GM23338 (cell line): ENCODE results near the gene ABCC3. TPM values are rescaled to one million over a fixed set of nuclear protein-coding genes. Genes with fewer than 3 reads are reported as not detected.

Experiments
- ATAC-seq: fragments of 200-7000 bp; cut with Tn5 transposase; 3 replicates; pipeline ENCODE4 v1.9.1; 2020
- DNase-seq: peaks from one replicate; pipeline ENCODE4 v3.0.0-alpha.2; 2015; ENCODE audit warnings: low spot score
- H2AFZ ChIP-seq: fragments of 200-600 bp; sonication (generic); 2 replicates; pipeline ENCODE4 v1.8.0; 2016; ENCODE audit warnings: antibody characterized with exemption, mild to moderate bottlenecking, moderate library complexity
- H3F3A ChIP-seq: fragments of 200-600 bp; sonication (generic); replicated peaks from 2 replicates; pipeline ENCODE4 v1.8.0; 2017; ENCODE audit warnings: antibody characterized with exemption, mixed run types, low read depth
- H3K27ac ChIP-seq: fragments of 200-600 bp; sonication (generic); 2 replicates; pipeline ENCODE4 v1.6.1; 2016; ENCODE audit warnings: low read depth
- H3K27me3 ChIP-seq: fragments of 200-600 bp; sonication (generic); 2 replicates; pipeline ENCODE4 v1.8.0; 2016; ENCODE audit warnings: mild to moderate bottlenecking, mixed run types, moderate library complexity; ENCODE audit not compliant: insufficient read depth
- H3K36me3 ChIP-seq: fragments of 200-600 bp; sonication (generic); 2 replicates; pipeline ENCODE4 v1.8.0; 2016; ENCODE audit warnings: mild to moderate bottlenecking; ENCODE audit not compliant: insufficient read depth
- H3K4me1 ChIP-seq: fragments of 200-600 bp; sonication (generic); 2 replicates; pipeline ENCODE4 v1.8.0; 2016; ENCODE audit warnings: mild to moderate bottlenecking, moderate library complexity; ENCODE audit not compliant: insufficient read depth
- H3K4me2 ChIP-seq: fragments of 200-600 bp; sonication (generic); 2 replicates; pipeline ENCODE4 v1.7.1; 2017; ENCODE audit warnings: mixed run types
- H3K4me3 ChIP-seq: fragments of 200-600 bp; sonication (generic); 2 replicates; pipeline ENCODE4 v1.6.1; 2016; ENCODE audit warnings: mixed run types
- H3K79me2 ChIP-seq: fragments of 200-600 bp; sonication (generic); replicated peaks from 2 replicates; pipeline ENCODE4 v1.8.0; 2017; ENCODE audit warnings: mild to moderate bottlenecking; ENCODE audit not compliant: insufficient read depth
- H3K9me2 ChIP-seq: fragments of 200-600 bp; sonication (generic); 2 replicates; pipeline ENCODE4 v1.8.0; 2017; ENCODE audit not compliant: insufficient read depth
- H4K20me1 ChIP-seq: fragments of 200-600 bp; sonication (generic); replicated peaks from 2 replicates; pipeline ENCODE4 v1.8.0; 2017; ENCODE audit warnings: mild to moderate bottlenecking; ENCODE audit not compliant: insufficient read depth
- H3K27ac Mint-ChIP-seq: 2 replicates; pipeline ENCODE4 v1.8.0; 2020; ENCODE audit warnings: inconsistent platforms, mild to moderate bottlenecking, moderate library complexity, mixed read lengths
- H3K27me3 Mint-ChIP-seq: 3 replicates; pipeline ENCODE4 v1.8.0; 2022; ENCODE audit warnings: low read depth, mild to moderate bottlenecking, moderate library complexity, mixed read lengths, inconsistent platforms; ENCODE audit not compliant: insufficient read depth, poor library complexity
- H3K36me3 Mint-ChIP-seq: 3 replicates; pipeline ENCODE4 v1.8.0; 2021; ENCODE audit warnings: low read depth, mild to moderate bottlenecking, inconsistent platforms, moderate library complexity, mixed read lengths
- H3K4me1 Mint-ChIP-seq: 3 replicates; pipeline ENCODE4 v1.8.0; 2020; ENCODE audit warnings: mild to moderate bottlenecking, inconsistent platforms, mixed read lengths
- H3K4me3 Mint-ChIP-seq: 3 replicates; pipeline ENCODE4 v1.8.0; 2021; ENCODE audit warnings: moderate library complexity, mild to moderate bottlenecking, inconsistent platforms, mixed read lengths
- H3K9me3 Mint-ChIP-seq: 3 replicates; pipeline ENCODE4 v1.8.0; 2020; ENCODE audit warnings: moderate library complexity, mild to moderate bottlenecking, inconsistent platforms, mixed read lengths
- CREB1 ChIP-seq: fragments of 250-450 bp; sonication (Bioruptor Pico); IDR thresholded peaks from 2 replicates; pipeline ENCODE4 v1.5.0; 2020; ENCODE audit warnings: low read depth, mild to moderate bottlenecking, moderate library complexity
- EZH2 ChIP-seq: fragments of 200-600 bp; sonication (generic); IDR thresholded peaks from one replicate; pipeline ENCODE4 v1.8.0; 2017; ENCODE audit warnings: antibody characterized with exemption, mild to moderate bottlenecking, low read depth; ENCODE audit not compliant: unreplicated experiment
- EZH2phosphoT487 ChIP-seq: fragments of 200-600 bp; sonication (generic); IDR thresholded peaks from one replicate; pipeline ENCODE4 v1.8.1; 2018; ENCODE audit warnings: antibody characterized with exemption; ENCODE audit not compliant: unreplicated experiment
- JUNB ChIP-seq: IDR thresholded peaks from one replicate; pipeline ENCODE4 v1.6.1; 2016; ENCODE audit warnings: antibody characterized with exemption; ENCODE audit not compliant: unreplicated experiment
- NANOG ChIP-seq: IDR thresholded peaks from 2 replicates; pipeline ENCODE4 v1.6.1; 2016; ENCODE audit warnings: antibody characterized with exemption, borderline replicate concordance
- POLR2AphosphoS5 ChIP-seq: IDR thresholded peaks from 2 replicates; pipeline ENCODE4 v1.6.1; 2016; ENCODE audit warnings: antibody characterized with exemption, low read depth
- STAT1 ChIP-seq: IDR thresholded peaks from one replicate; pipeline ENCODE4 v1.6.1; 2016; ENCODE audit warnings: antibody characterized with exemption; ENCODE audit not compliant: unreplicated experiment
- ZNF114 ChIP-seq: fragments of 250-450 bp; sonication (Bioruptor Pico); IDR thresholded peaks from 2 replicates; pipeline ENCODE4 v1.5.0; 2020; ENCODE audit warnings: mild to moderate bottlenecking, moderate library complexity
- ZNF331 ChIP-seq: fragments of 250-450 bp; sonication (Bioruptor Pico); IDR thresholded peaks from 2 replicates; pipeline ENCODE4 v1.5.0; 2020; ENCODE audit warnings: low read depth, mild to moderate bottlenecking, moderate library complexity
- polyA plus RNA-seq: library from polyadenylated mRNA; unstranded; fragments of >200 nt; fragmentation: Nextera tagmentation; extraction: Ambion mirVana; gene quantifications from 2 replicates; pipeline ENCODE4 v1.2.1, GENCODE V29; 2016
- total RNA-seq: library from RNA; depleted of rRNA; stranded (reverse); fragments of >200 nt; shearing (Covaris generic); gene quantifications from 2 replicates; pipeline ENCODE4 v1.2.3, GENCODE V29; 2014
- TF ChIP-seq, protein P1 (sequence below): IDR thresholded peaks from one replicate; pipeline ENCODE4 v1.6.1; 2018; ENCODE audit warnings: antibody characterized with exemption; ENCODE audit not compliant: unreplicated experiment
- TF ChIP-seq, protein P2 (sequence below): IDR thresholded peaks from 2 replicates; pipeline ENCODE4 v1.6.1; 2016; ENCODE audit warnings: antibody characterized with exemption
- TF ChIP-seq, protein P3 (sequence below), 2 experiments: fragments of 200-600 bp in 1 of 2; sonication (generic) in 1 of 2; conservative IDR thresholded peaks; 2 replicates each; pipeline versions ENCODE4 v1.5.1 to v1.6.1; 2016 to 2017; ENCODE audit warnings: antibody characterized with exemption in 2 of 2, low read depth in 2 of 2, mild to moderate bottlenecking in 2 of 2, moderate library complexity in 1 of 2
- TF ChIP-seq, protein P4 (sequence below): fragments of 250-450 bp; sonication (Bioruptor Pico); IDR thresholded peaks from 2 replicates; pipeline ENCODE4 v1.5.0; 2020; ENCODE audit warnings: mild to moderate bottlenecking, moderate library complexity

Gene ABCC3
- total and polyA plus RNA-seq, 2 experiments from 2014 or later, result not detected

DNA sequence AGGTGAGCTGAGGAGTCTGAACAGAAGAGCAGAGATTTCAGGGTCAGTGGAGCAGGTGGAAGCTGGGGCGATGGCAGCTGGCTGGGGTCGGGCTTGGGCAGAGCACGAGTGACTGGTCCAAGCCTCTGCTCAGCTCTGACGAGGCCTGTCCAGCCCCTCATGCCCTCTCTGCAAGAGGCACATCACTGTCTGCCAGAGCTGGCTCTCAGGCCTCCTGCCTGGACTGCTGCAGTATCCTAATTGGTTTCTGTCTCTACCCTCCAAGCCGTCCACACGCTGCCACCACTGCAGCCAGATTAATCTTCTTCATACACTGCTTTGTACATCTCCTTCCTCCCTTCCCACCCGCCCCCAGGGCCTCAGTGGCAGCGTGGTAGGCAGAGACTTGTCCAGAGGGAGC lies 48.8 kb upstream of the ABCC3 start:
- H3K27ac ChIP-seq, result no peak overlapping the region
- H3K9me2 ChIP-seq, result no peaks in the 10 kb centered on the region
- H3K79me2 ChIP-seq, result no peaks in the 10 kb centered on the region
- no peaks in the 10 kb centered on the region for H3K36me3 ChIP-seq
- no peak overlapping the region for H3K4me2 ChIP-seq
- no peaks in the 10 kb centered on the region; the same call in 1 of the 2 replicates for H3K4me1 ChIP-seq
- H4K20me1 ChIP-seq, result no peaks in the 10 kb centered on the region
- ATAC-seq (no peak), DNase-seq (no peak)
- H2AFZ ChIP-seq, result no peak overlapping the region
- Mint-ChIP-seq H3K27me3 (peaks cover 28% of the 10 kb centered on the region), H3K27ac (no peak overlapping the region), H3K4me1 (peaks cover 23% of the 10 kb centered on the region), H3K9me3 (no peaks in the 10 kb centered on the region; the same call in 2 of the 3 replicates), H3K4me3 (no peak overlapping the region), H3K36me3 (no peaks in the 10 kb centered on the region)
- no peak overlapping the region for H3K4me3 ChIP-seq
- no peaks in the 10 kb centered on the region for H3F3A ChIP-seq
- no peaks in the 10 kb centered on the region for H3K27me3 ChIP-seq
- TF ChIP-seq EZH2 (no peak), POLR2AphosphoS5 (no peak), JUNB (no peak), ZNF331 (CRISPR knock-in tag) (no peak), STAT1 (no peak), CREB1 (CRISPR knock-in tag) (no peak), EZH2phosphoT487 (no peak), NANOG (no peak), ZNF114 (no peak)
- TF ChIP-seq, protein P1, sequence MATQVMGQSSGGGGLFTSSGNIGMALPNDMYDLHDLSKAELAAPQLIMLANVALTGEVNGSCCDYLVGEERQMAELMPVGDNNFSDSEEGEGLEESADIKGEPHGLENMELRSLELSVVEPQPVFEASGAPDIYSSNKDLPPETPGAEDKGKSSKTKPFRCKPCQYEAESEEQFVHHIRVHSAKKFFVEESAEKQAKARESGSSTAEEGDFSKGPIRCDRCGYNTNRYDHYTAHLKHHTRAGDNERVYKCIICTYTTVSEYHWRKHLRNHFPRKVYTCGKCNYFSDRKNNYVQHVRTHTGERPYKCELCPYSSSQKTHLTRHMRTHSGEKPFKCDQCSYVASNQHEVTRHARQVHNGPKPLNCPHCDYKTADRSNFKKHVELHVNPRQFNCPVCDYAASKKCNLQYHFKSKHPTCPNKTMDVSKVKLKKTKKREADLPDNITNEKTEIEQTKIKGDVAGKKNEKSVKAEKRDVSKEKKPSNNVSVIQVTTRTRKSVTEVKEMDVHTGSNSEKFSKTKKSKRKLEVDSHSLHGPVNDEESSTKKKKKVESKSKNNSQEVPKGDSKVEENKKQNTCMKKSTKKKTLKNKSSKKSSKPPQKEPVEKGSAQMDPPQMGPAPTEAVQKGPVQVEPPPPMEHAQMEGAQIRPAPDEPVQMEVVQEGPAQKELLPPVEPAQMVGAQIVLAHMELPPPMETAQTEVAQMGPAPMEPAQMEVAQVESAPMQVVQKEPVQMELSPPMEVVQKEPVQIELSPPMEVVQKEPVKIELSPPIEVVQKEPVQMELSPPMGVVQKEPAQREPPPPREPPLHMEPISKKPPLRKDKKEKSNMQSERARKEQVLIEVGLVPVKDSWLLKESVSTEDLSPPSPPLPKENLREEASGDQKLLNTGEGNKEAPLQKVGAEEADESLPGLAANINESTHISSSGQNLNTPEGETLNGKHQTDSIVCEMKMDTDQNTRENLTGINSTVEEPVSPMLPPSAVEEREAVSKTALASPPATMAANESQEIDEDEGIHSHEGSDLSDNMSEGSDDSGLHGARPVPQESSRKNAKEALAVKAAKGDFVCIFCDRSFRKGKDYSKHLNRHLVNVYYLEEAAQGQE, result no peak
- TF ChIP-seq, protein P2, sequence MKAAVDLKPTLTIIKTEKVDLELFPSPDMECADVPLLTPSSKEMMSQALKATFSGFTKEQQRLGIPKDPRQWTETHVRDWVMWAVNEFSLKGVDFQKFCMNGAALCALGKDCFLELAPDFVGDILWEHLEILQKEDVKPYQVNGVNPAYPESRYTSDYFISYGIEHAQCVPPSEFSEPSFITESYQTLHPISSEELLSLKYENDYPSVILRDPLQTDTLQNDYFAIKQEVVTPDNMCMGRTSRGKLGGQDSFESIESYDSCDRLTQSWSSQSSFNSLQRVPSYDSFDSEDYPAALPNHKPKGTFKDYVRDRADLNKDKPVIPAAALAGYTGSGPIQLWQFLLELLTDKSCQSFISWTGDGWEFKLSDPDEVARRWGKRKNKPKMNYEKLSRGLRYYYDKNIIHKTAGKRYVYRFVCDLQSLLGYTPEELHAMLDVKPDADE, result no peak
- TF ChIP-seq, protein P3, sequence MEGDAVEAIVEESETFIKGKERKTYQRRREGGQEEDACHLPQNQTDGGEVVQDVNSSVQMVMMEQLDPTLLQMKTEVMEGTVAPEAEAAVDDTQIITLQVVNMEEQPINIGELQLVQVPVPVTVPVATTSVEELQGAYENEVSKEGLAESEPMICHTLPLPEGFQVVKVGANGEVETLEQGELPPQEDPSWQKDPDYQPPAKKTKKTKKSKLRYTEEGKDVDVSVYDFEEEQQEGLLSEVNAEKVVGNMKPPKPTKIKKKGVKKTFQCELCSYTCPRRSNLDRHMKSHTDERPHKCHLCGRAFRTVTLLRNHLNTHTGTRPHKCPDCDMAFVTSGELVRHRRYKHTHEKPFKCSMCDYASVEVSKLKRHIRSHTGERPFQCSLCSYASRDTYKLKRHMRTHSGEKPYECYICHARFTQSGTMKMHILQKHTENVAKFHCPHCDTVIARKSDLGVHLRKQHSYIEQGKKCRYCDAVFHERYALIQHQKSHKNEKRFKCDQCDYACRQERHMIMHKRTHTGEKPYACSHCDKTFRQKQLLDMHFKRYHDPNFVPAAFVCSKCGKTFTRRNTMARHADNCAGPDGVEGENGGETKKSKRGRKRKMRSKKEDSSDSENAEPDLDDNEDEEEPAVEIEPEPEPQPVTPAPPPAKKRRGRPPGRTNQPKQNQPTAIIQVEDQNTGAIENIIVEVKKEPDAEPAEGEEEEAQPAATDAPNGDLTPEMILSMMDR (conservative IDR thresholded peaks at IDR 0.05; ENCODE audit: low read depth in 2 of 2), result no peak
- TF ChIP-seq, protein P4, sequence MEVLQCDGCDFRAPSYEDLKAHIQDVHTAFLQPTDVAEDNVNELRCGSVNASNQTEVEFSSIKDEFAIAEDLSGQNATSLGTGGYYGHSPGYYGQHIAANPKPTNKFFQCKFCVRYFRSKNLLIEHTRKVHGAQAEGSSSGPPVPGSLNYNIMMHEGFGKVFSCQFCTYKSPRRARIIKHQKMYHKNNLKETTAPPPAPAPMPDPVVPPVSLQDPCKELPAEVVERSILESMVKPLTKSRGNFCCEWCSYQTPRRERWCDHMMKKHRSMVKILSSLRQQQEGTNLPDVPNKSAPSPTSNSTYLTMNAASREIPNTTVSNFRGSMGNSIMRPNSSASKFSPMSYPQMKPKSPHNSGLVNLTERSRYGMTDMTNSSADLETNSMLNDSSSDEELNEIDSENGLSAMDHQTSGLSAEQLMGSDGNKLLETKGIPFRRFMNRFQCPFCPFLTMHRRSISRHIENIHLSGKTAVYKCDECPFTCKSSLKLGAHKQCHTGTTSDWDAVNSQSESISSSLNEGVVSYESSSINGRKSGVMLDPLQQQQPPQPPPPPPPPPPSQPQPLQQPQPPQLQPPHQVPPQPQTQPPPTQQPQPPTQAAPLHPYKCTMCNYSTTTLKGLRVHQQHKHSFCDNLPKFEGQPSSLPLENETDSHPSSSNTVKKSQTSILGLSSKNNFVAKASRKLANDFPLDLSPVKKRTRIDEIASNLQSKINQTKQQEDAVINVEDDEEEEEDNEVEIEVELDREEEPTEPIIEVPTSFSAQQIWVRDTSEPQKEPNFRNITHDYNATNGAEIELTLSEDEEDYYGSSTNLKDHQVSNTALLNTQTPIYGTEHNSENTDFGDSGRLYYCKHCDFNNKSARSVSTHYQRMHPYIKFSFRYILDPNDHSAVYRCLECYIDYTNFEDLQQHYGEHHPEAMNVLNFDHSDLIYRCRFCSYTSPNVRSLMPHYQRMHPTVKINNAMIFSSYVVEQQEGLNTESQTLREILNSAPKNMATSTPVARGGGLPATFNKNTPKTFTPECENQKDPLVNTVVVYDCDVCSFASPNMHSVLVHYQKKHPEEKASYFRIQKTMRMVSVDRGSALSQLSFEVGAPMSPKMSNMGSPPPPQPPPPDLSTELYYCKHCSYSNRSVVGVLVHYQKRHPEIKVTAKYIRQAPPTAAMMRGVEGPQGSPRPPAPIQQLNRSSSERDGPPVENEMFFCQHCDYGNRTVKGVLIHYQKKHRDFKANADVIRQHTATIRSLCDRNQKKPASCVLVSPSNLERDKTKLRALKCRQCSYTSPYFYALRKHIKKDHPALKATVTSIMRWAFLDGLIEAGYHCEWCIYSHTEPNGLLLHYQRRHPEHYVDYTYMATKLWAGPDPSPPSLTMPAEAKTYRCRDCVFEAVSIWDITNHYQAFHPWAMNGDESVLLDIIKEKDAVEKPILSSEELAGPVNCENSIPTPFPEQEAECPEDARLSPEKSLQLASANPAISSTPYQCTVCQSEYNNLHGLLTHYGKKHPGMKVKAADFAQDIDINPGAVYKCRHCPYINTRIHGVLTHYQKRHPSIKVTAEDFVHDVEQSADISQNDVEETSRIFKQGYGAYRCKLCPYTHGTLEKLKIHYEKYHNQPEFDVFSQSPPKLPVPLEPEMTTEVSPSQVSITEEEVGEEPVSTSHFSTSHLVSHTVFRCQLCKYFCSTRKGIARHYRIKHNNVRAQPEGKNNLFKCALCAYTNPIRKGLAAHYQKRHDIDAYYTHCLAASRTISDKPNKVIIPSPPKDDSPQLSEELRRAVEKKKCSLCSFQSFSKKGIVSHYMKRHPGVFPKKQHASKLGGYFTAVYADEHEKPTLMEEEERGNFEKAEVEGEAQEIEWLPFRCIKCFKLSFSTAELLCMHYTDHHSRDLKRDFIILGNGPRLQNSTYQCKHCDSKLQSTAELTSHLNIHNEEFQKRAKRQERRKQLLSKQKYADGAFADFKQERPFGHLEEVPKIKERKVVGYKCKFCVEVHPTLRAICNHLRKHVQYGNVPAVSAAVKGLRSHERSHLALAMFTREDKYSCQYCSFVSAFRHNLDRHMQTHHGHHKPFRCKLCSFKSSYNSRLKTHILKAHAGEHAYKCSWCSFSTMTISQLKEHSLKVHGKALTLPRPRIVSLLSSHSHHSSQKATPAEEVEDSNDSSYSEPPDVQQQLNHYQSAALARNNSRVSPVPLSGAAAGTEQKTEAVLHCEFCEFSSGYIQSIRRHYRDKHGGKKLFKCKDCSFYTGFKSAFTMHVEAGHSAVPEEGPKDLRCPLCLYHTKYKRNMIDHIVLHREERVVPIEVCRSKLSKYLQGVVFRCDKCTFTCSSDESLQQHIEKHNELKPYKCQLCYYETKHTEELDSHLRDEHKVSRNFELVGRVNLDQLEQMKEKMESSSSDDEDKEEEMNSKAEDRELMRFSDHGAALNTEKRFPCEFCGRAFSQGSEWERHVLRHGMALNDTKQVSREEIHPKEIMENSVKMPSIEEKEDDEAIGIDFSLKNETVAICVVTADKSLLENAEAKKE (CRISPR knock-in tag), result no peak
